Brain microvascular endothelial cell (primary cell): ENCODE measurements around the gene DLGAP4.

ENCODE experiments used
- DNase-seq: peaks from one replicate; pipeline ENCODE4 v3.0.0-alpha.2; 2020
- H3K27ac ChIP-seq: fragments of 250-450 bp; sonication (Bioruptor Pico); 2 replicates; pipeline ENCODE4 v1.5.1; 2020; ENCODE audit warnings: mild to moderate bottlenecking, moderate library complexity
- H3K27me3 ChIP-seq: fragments of 250-450 bp; sonication (Bioruptor Pico); replicated peaks from 2 replicates; pipeline ENCODE4 v1.5.1; 2020; ENCODE audit warnings: mild to moderate bottlenecking
- H3K36me3 ChIP-seq: fragments of 250-450 bp; sonication (Bioruptor Pico); replicated peaks from 2 replicates; pipeline ENCODE4 v1.5.1; 2020; ENCODE audit warnings: mild to moderate bottlenecking
- H3K4me3 ChIP-seq: 2 replicates; pipeline ENCODE4 v1.5.1; 2011; ENCODE audit warnings: low read depth, mild to moderate bottlenecking, control low read depth, low read length, moderate library complexity
- CTCF ChIP-seq: IDR thresholded peaks from 2 replicates; pipeline ENCODE4 v1.5.1; 2011; ENCODE audit warnings: low read depth, mild to moderate bottlenecking, moderate library complexity, low read length, control low read depth, inconsistent platforms; ENCODE audit errors: missing control alignments
- in situ Hi-C: cut with HindIII; loops from 2 replicates; pipeline ENCODE4 v1.10.0; 2017; ENCODE audit warnings: low sequenced_read_pairs, low pct_ligation_motif_present

The DLGAP4 gene

GRCh38 chr20:36573798-36574365, 267.7 kb downstream of the DLGAP4 start:
- Histone ChIP-seq H3K27me3 (no peaks in the 10 kb centered on the region), H3K4me3 (peak overlapping the region; percentile 76), H3K36me3 (peaks cover 3% of the 10 kb centered on the region), H3K27ac (peak overlapping the region; percentile 64)
- no peak for TF ChIP-seq CTCF
- DNase-seq: no peak
- in situ Hi-C loops: no loop called here

GRCh38 chr20:36574366-36575135, 268.4 kb downstream of the DLGAP4 start:
- H3K36me3 ChIP-seq: peaks cover 4% of the 10 kb centered on the region
- H3K27me3 ChIP-seq: no peaks in the 10 kb centered on the region
- TF ChIP-seq CTCF: no peak
- in situ Hi-C loops: no loop called here
- DNase-seq: peak; percentile 50
- H3K27ac ChIP-seq: peak overlapping the region; percentile 64
- peak overlapping the region; percentile 76 for H3K4me3 ChIP-seq

- DNase-seq: no peak
- Histone ChIP-seq H3K27me3 (no peaks in the 10 kb centered on the region), H3K4me3 (no peak overlapping the region), H3K36me3 (peaks cover 12% of the 10 kb centered on the region), H3K27ac (no peak overlapping the region)
- TF ChIP-seq CTCF: no peak
- in situ Hi-C loops: no loop called here
Observed at GRCh38 chr20:36576081-36576445, 269.9 kb downstream of the DLGAP4 start.
